CD4-positive, CD25-positive, alpha-beta regulatory T cell (primary cell): ENCODE results near the gene ARHGAP30. TPM values are rescaled to one million over a fixed set of nuclear protein-coding genes. Genes with fewer than 3 reads are reported as not detected.
A peak's percentile ranks its signal among the peaks of the same experiment; 100 is the strongest.

Source experiments
- ATAC-seq, 2 donors: fragments of 150-1000 bp; cut with Tn5 transposase; one replicate each; pipeline ENCODE4 v1.10.0; 2021; ENCODE audit warnings: low read depth in 2 of 2, moderate number of reproducible peaks in 2 of 2, moderate library complexity in 1 of 2
- DNase-seq, 3 donors: peaks; one replicate each; pipeline versions ENCODE4 v3.0.0 to v3.0.0-alpha.2; 2012 to 2022; ENCODE audit warnings: mixed read lengths in 1 of 3
- H3K27ac ChIP-seq: one replicate; pipeline ENCODE4 v1.7.0; 2013; ENCODE audit warnings: mild to moderate bottlenecking, low read length; ENCODE audit not compliant: insufficient read depth, poor library complexity, severe bottlenecking
- H3K27me3 ChIP-seq: one replicate; pipeline ENCODE4 v1.7.0; 2013; ENCODE audit warnings: low read length; ENCODE audit not compliant: control insufficient read depth, insufficient read depth
- H3K36me3 ChIP-seq: one replicate; pipeline ENCODE4 v1.7.0; 2013; ENCODE audit warnings: mild to moderate bottlenecking, low read length, moderate library complexity; ENCODE audit not compliant: control insufficient read depth, insufficient read depth
- H3K4me1 ChIP-seq: 2 replicates; pipeline ENCODE4 v1.7.0; 2013; ENCODE audit warnings: mild to moderate bottlenecking, low read length; ENCODE audit not compliant: insufficient read depth, control insufficient read depth, poor library complexity, severe bottlenecking
- H3K4me3 ChIP-seq: one replicate; pipeline ENCODE4 v1.7.0; 2013; ENCODE audit warnings: low read depth, mild to moderate bottlenecking, low read length, moderate library complexity
- H3K9me3 ChIP-seq, 2 experiments: 1 replicate in 1 of 2; 2 replicates in 1 of 2; pipeline ENCODE4 v1.7.0; 2013; ENCODE audit warnings: low read length in 2 of 2, mild to moderate bottlenecking in 1 of 2, moderate library complexity in 1 of 2; ENCODE audit not compliant: control insufficient read depth in 2 of 2
- H3K27ac Mint-ChIP-seq, 3 donors: one replicate each; pipeline ENCODE4 v1.8.0; 2020 to 2022; ENCODE audit warnings: mild to moderate bottlenecking in 3 of 3, mixed read lengths in 3 of 3, moderate library complexity in 2 of 3
- H3K27me3 Mint-ChIP-seq: one replicate; pipeline ENCODE4 v1.8.0; 2022; ENCODE audit warnings: mild to moderate bottlenecking, mixed read lengths
- H3K36me3 Mint-ChIP-seq: one replicate; pipeline ENCODE4 v1.8.0; 2020; ENCODE audit warnings: mixed read lengths
- H3K4me1 Mint-ChIP-seq, 4 donors: one replicate each; pipeline ENCODE4 v1.8.0; 2020 to 2022; ENCODE audit warnings: mixed read lengths in 4 of 4, mild to moderate bottlenecking in 1 of 4
- H3K4me3 Mint-ChIP-seq, 4 donors: one replicate each; pipeline ENCODE4 v1.8.0; 2020 to 2022; ENCODE audit warnings: mild to moderate bottlenecking in 4 of 4, mixed read lengths in 4 of 4, moderate library complexity in 3 of 4
- H3K9me3 Mint-ChIP-seq, 7 donors: one replicate each; pipeline ENCODE4 v1.8.0; 2020 to 2022; ENCODE audit warnings: mixed read lengths in 7 of 7, mild to moderate bottlenecking in 3 of 7, moderate library complexity in 2 of 7
- polyA plus RNA-seq, 4 donors: library from polyadenylated mRNA; unstranded; fragments of 300-500 nt; fragmentation: Illumina TruSeq; gene quantifications; one replicate each; pipeline ENCODE4 v1.2.3, GENCODE V29; 2021
- total RNA-seq: library from RNA; stranded (reverse); gene quantifications from one replicate; pipeline ENCODE4 v1.2.3, GENCODE V29; 2022

Gene ARHGAP30
- total and polyA plus RNA-seq, 5 donors from 2014 or later = 144 to 204 (median 152) TPM

DNA sequence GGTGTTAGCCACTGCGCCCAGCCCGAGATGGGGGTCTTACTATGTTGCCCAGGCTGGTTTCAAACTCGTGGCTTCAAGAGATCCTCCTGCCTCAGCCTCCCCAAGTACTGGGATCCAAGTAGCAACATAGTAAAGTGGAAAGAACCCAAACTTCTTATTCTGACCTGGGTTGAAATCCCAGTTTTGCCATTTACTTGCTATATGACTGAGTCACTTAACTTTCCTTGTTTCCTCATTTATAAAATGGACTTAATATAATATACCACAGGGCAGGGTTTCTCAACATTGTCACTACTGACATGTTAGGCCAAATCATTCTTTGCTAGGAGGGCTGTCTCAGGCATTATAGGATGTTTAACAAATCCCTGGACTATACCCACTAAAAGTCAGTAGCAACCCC is 41.4 kb upstream of the ARHGAP30 start:
- Mint-ChIP-seq H3K27me3 (no peaks in the 10 kb centered on the region), H3K27ac (no peak overlapping the region), H3K4me1 (peaks cover 36 to 63% (median 52%) of the 10 kb centered on the region in 4 donors), H3K9me3 (peaks cover 0 to 2% (median 0%) of the 10 kb centered on the region in 7 donors), H3K4me3 (no peak overlapping the region), H3K36me3 (peaks cover 7% of the 10 kb centered on the region)
- peaks cover 28% of the 10 kb centered on the region for H3K4me1 ChIP-seq
- H3K27me3 ChIP-seq = no peaks in the 10 kb centered on the region
- peaks cover 21% of the 10 kb centered on the region for H3K36me3 ChIP-seq
- H3K9me3 ChIP-seq = no peaks in the 10 kb centered on the region
- no peak overlapping the region for H3K27ac ChIP-seq
- ATAC-seq (no peak), DNase-seq (no peak)
- H3K4me3 ChIP-seq = no peak overlapping the region

DNA sequence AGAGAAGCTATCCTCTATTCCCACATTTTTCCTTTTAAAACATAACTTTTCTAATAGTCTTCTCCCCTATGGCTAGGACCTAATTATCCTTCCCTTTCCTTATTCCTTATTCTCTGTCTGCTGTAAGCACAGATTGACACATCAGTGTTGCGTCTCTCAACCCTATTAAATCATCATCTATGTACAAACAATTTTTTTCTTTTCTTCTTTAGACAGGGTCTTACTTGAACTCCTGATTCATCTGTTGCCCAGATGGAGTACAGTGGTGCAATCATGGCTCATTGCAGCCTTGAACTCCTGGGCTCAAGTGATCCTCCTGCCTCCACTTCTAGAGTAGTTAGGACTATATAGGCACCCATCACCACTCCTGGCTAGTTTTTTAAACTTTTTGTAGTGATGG is 36.7 kb upstream of the ARHGAP30 start:
- Histone ChIP-seq H3K4me3 (no peak overlapping the region), H3K27ac (no peak overlapping the region), H3K4me1 (no peaks in the 10 kb centered on the region), H3K27me3 (no peaks in the 10 kb centered on the region), H3K36me3 (peaks cover 30% of the 10 kb centered on the region), H3K9me3 (no peaks in the 10 kb centered on the region)
- DNase-seq = no peak
- Mint-ChIP-seq H3K27ac (no peak overlapping the region), H3K4me1 (peaks cover 22 to 30% (median 26%) of the 10 kb centered on the region in 4 donors), H3K36me3 (peaks cover 14% of the 10 kb centered on the region), H3K9me3 (peaks cover 0 to 2% (median 0%) of the 10 kb centered on the region in 7 donors), H3K27me3 (no peaks in the 10 kb centered on the region), H3K4me3 (peak overlapping the region in 1 of 4 donors; percentile 75)
- no peak for ATAC-seq

DNA sequence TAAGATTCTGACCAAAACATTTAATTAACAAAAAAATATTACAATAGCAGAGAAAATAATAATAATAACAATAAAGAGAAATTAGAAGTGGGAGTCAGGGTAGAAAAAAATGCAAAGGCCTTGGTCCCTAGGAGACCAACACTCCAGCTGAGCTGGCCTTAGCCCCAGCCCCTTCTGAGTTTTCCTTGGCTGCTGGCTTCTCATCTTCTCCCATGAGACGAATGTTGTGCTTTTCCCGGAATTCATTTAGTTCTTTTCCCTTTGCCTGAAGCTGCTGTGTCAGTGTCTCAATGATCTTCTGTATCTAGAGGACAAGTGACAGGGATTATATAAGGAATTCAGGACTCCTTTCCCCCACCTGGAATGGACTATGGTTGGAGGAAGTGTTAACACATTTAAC is 30.9 kb upstream of the ARHGAP30 start:
- H3K4me1 Mint-ChIP-seq = peaks cover 17 to 29% (median 23%) of the 10 kb centered on the region in 4 donors
- Histone ChIP-seq H3K27me3 (no peaks in the 10 kb centered on the region), H3K4me1 (peaks cover 18% of the 10 kb centered on the region), H3K9me3 (no peaks in the 10 kb centered on the region), H3K36me3 (peaks cover 32% of the 10 kb centered on the region), H3K27ac (no peak overlapping the region), H3K4me3 (no peak overlapping the region)
- H3K27me3 Mint-ChIP-seq = peaks cover 18% of the 10 kb centered on the region
- H3K9me3 Mint-ChIP-seq = peaks cover 0 to 6% (median 0%) of the 10 kb centered on the region in 7 donors
- H3K36me3 Mint-ChIP-seq = peaks cover 22% of the 10 kb centered on the region
- no peak overlapping the region for H3K27ac Mint-ChIP-seq
- no peak for DNase-seq
- ATAC-seq = no peak
- peak overlapping the region in 1 of 4 donors; percentile 73 for H3K4me3 Mint-ChIP-seq

DNA sequence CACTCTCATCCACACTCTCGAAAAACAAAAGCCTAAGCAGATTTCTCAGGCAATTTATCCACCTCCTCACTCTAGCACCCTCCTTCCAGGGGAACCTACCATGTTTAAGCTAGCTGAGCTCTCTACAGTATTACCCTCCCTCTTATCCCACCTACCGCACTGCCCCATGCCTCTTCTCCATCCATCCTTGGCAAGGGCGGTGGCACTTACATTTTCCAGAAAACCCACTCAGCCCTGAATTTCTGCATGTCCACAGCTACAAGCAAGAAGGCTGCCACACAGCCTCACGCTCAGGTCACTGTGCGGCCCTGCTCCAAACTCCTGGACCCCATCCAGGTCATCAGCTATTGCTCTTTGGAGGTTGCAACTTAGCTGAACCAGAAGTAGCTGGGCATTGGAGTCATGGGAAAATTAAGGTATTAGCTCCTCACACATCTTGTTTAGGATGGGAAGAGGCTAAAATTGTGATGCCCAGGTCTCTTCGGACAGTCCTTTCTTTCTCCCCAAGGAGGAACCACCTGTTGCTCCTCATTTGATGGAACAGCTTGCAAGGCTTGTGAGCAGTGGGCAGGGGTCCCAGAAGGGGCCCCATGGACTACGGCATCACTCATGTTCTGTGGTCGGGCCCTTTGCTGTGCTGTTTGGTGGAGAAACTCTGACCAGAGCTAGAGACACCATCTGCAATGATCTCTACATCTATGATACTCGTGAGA is 29.6 kb upstream of the ARHGAP30 start:
- peaks cover 22% of the 10 kb centered on the region for H3K36me3 Mint-ChIP-seq
- peaks cover 11 to 26% (median 18%) of the 10 kb centered on the region in 4 donors for H3K4me1 Mint-ChIP-seq
- peak overlapping the region in 2 of 3 donors; percentile 89 to 90 for H3K27ac Mint-ChIP-seq
- no peak overlapping the region for H3K27ac ChIP-seq
- H3K27me3 Mint-ChIP-seq = peaks cover 18% of the 10 kb centered on the region
- H3K27me3 ChIP-seq = no peaks in the 10 kb centered on the region
- peaks cover 0 to 6% (median 0%) of the 10 kb centered on the region in 7 donors for H3K9me3 Mint-ChIP-seq
- ATAC-seq (no peak), DNase-seq (no peak)
- peaks cover 18% of the 10 kb centered on the region for H3K4me1 ChIP-seq
- H3K9me3 ChIP-seq = no peaks in the 10 kb centered on the region
- peak overlapping the region; percentile 73 to 93 (median 81) for H3K4me3 Mint-ChIP-seq
- no peak overlapping the region for H3K4me3 ChIP-seq
- H3K36me3 ChIP-seq = peaks cover 32% of the 10 kb centered on the region

DNA sequence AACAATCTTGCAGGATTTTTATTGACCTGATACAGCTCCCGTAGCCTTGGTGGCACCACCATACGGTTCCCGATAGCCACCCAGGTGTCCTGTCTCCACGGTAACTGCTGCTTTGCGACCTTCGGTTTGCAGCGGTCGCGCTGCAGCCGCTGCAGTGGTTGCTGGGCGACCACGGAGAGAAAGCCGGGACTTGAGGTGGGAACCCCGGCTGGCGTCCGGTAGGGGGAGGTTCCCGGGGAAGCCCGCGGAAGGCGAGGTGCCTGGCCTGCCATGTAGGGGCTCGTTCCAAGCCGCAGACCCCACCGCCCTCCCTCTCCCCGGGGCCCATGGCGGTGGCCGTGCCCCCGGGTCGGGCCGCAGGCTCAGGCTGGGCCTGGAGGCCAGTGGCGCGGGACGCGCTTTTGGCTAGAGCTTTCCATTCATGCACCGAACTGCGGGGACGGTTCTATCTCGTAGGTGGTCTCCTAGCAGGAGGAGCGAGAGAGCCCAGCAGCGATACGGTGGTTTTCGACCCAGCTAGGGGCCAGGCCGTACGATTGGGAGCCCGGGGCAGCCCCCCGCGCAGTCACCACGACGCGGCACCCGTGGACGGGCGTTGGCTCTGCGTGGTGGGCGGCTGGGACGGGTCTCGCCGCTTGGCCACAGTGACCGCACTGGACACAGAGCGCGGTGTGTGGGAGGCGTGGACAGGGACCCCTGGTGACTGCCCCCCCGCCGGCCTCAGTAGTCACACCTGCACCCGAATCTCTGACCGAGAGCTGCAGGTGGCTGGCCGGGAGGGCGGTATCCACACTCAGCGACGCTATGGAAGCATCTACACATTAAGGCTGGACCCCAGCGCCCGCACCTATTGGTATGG is 28.7 kb upstream of the ARHGAP30 start, which contains the start of gene KLHDC9:
TSS of gene KLHDC9 (plus strand) at position 152 of the 859 bp plus-strand sequence. CDS start at position 327, 175 bp downstream.
- Mint-ChIP-seq H3K9me3 (peaks cover 0 to 6% (median 0%) of the 10 kb centered on the region in 7 donors), H3K27ac (peak within 1 kb of the TSS; percentile 95 to 100 (median 96)), H3K4me3 (peak within 1 kb of the TSS; percentile 89 to 96 (median 92)), H3K4me1 (peaks cover 11 to 23% (median 15%) of the 10 kb centered on the region in 4 donors), H3K36me3 (peaks cover 22% of the 10 kb centered on the region), H3K27me3 (peaks cover 18% of the 10 kb centered on the region)
- ATAC-seq (peak; percentile 58 to 70), DNase-seq (peak; percentile 43 to 87 (median 66))
- Histone ChIP-seq H3K4me3 (peak within 1 kb of the TSS; percentile 89), H3K27ac (peak within 1 kb of the TSS; percentile 30), H3K4me1 (peaks cover 18% of the 10 kb centered on the region), H3K27me3 (no peaks in the 10 kb centered on the region), H3K9me3 (no peaks in the 10 kb centered on the region), H3K36me3 (peaks cover 29% of the 10 kb centered on the region)

DNA sequence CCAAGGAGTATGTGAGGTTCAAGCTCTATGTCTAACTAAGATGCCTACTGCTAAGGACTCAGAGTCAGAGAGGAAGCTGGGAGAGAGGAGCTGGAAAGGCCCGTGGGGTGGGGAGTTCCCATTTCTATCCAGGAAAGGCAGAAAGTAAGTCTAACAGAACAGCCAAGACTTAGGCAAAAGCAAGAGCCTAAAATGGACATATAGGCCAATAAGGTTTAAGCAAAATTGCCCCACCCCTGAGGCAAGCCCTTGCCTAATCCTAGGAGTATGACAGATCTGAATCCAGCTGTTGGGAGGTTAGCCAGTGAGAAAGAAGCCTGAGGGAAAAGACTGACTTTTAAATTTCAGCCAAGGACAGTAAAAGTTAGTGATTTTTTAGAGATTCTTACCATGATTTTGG is 26.8 kb upstream of the ARHGAP30 start:
- no peak overlapping the region for H3K27ac ChIP-seq

DNA sequence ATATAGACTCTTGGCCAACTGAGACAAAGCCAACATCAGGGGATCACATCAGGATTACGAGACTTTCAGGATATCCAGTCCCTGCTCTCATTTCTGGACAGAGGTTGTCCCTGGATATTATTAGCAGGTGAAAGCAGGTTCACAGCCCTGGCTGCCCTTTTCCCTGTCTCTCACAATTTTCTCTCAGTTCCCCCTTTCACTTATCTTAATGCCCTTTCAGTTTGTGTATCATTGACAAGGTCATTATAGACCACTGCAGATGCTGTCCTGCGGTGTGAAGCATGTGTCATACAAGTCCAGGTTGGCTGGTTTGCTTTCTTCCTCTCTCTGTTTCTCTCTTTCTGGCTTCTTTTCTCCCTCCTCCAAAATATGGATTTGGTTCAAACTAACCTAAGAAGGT is 26.3 kb upstream of the ARHGAP30 start:
- peak overlapping the region in 2 of 4 donors; percentile 34 to 96 for H3K4me3 Mint-ChIP-seq
- H3K4me3 ChIP-seq = no peak overlapping the region
- peak overlapping the region; percentile 66 to 100 (median 96) for H3K27ac Mint-ChIP-seq
- peaks cover 0 to 6% (median 0%) of the 10 kb centered on the region in 7 donors for H3K9me3 Mint-ChIP-seq
- DNase-seq = no peak
- H3K36me3 ChIP-seq = peaks cover 17% of the 10 kb centered on the region
- ATAC-seq = no peak
- peaks cover 18% of the 10 kb centered on the region for H3K4me1 ChIP-seq
- no peaks in the 10 kb centered on the region for H3K27me3 ChIP-seq
- H3K27me3 Mint-ChIP-seq = peaks cover 18% of the 10 kb centered on the region
- H3K9me3 ChIP-seq = no peaks in the 10 kb centered on the region
- H3K4me1 Mint-ChIP-seq = peaks cover 11 to 23% (median 16%) of the 10 kb centered on the region in 4 donors
- peaks cover 18% of the 10 kb centered on the region for H3K36me3 Mint-ChIP-seq
- H3K27ac ChIP-seq = no peak overlapping the region

More for the DNA sequence above, 26.8 kb upstream of the ARHGAP30 start:
- Histone ChIP-seq H3K9me3 (no peaks in the 10 kb centered on the region), H3K4me1 (peaks cover 18% of the 10 kb centered on the region), H3K36me3 (peaks cover 21% of the 10 kb centered on the region), H3K4me3 (no peak overlapping the region), H3K27me3 (no peaks in the 10 kb centered on the region)
- H3K4me1 Mint-ChIP-seq = peaks cover 11 to 23% (median 16%) of the 10 kb centered on the region in 4 donors
- peak overlapping the region in 3 of 4 donors; percentile 18 to 96 (median 89) for H3K4me3 Mint-ChIP-seq
- H3K27me3 Mint-ChIP-seq = peaks cover 18% of the 10 kb centered on the region
- peak overlapping the region; percentile 66 to 100 (median 96) for H3K27ac Mint-ChIP-seq
- H3K9me3 Mint-ChIP-seq = peaks cover 0 to 6% (median 0%) of the 10 kb centered on the region in 7 donors
- ATAC-seq (no peak), DNase-seq (no peak)
- H3K36me3 Mint-ChIP-seq = peaks cover 18% of the 10 kb centered on the region
